Lower leg skin (tissue), 3 donors: ENCODE measurements around the gene PTER.

ENCODE experiments used
- POLR2A ChIP-seq, 2 donors: fragments of 450-650 bp; IDR thresholded peaks; one replicate each; pipeline ENCODE4 v1.6.1; 2016 to 2017; ENCODE audit warnings: antibody characterized with exemption in 2 of 2, mild to moderate bottlenecking in 1 of 2, moderate library complexity in 1 of 2
- TF ChIP-seq, protein P1 (sequence below), 3 donors: fragments of 450-650 bp; IDR thresholded peaks; one replicate each; pipeline ENCODE4 v1.5.1; 2016; ENCODE audit warnings: antibody characterized with exemption in 3 of 3, mild to moderate bottlenecking in 3 of 3, moderate library complexity in 2 of 3

DNA sequence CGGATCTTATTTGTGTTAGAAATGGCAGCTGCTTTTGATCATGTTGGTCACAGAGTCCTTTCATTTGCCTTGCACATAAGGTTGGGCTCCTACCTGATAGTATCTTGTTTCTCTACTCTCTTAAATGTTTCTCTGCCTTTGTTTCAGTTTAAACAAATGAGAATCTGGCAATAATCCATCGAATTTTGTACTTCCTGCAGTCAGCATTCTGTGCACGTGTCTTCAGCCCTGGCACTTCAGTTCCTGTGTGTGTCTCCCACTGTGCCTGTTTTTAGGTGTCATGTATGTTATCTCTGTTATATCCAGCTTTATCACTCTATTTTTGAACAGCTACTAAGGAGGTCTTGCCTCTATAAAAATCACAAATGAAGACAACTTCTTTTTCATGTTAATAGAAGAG lies 28.4 kb upstream of the PTER start:
- TF ChIP-seq, protein P1, sequence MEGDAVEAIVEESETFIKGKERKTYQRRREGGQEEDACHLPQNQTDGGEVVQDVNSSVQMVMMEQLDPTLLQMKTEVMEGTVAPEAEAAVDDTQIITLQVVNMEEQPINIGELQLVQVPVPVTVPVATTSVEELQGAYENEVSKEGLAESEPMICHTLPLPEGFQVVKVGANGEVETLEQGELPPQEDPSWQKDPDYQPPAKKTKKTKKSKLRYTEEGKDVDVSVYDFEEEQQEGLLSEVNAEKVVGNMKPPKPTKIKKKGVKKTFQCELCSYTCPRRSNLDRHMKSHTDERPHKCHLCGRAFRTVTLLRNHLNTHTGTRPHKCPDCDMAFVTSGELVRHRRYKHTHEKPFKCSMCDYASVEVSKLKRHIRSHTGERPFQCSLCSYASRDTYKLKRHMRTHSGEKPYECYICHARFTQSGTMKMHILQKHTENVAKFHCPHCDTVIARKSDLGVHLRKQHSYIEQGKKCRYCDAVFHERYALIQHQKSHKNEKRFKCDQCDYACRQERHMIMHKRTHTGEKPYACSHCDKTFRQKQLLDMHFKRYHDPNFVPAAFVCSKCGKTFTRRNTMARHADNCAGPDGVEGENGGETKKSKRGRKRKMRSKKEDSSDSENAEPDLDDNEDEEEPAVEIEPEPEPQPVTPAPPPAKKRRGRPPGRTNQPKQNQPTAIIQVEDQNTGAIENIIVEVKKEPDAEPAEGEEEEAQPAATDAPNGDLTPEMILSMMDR (IDR thresholded peaks at IDR 0.05), result no peak
- TF ChIP-seq POLR2A (IDR thresholded peaks at IDR 0.05), result no peak
